ENCODE measurements around the gene ST6GALNAC6.

GRCh38 chr9:127870887-127871286, 28.5 kb downstream of the ST6GALNAC6 start:
- no peak for TF ChIP-seq CTCF (IDR thresholded peaks at IDR 0.05; ENCODE audit: poor library complexity)
- TF ChIP-seq EZH2 (IDR thresholded peaks at IDR 0.05; ENCODE audit: borderline replicate concordance) = no peak
- no peak for TF ChIP-seq EZH2phosphoT487 (IDR thresholded peaks at IDR 0.05; ENCODE audit: low read depth, severe bottlenecking, unreplicated experiment)
